Stimulated activated CD4-positive, alpha-beta T cell treated with anti-CD3 and anti-CD28 coated beads, Interleukin-15, amount 100 ng/mL, for 24 hours (primary cell): Measurements from ENCODE around the gene AGTRAP.

ENCODE experiments used
- DNase-seq: peaks from one replicate; pipeline ENCODE4 v3.0.0-alpha.2; 2020

AGTRAP gene

GRCh38 chr1:11707621-11708276 lies 28.2 kb upstream of the AGTRAP start:
- no peak for DNase-seq

DNA sequence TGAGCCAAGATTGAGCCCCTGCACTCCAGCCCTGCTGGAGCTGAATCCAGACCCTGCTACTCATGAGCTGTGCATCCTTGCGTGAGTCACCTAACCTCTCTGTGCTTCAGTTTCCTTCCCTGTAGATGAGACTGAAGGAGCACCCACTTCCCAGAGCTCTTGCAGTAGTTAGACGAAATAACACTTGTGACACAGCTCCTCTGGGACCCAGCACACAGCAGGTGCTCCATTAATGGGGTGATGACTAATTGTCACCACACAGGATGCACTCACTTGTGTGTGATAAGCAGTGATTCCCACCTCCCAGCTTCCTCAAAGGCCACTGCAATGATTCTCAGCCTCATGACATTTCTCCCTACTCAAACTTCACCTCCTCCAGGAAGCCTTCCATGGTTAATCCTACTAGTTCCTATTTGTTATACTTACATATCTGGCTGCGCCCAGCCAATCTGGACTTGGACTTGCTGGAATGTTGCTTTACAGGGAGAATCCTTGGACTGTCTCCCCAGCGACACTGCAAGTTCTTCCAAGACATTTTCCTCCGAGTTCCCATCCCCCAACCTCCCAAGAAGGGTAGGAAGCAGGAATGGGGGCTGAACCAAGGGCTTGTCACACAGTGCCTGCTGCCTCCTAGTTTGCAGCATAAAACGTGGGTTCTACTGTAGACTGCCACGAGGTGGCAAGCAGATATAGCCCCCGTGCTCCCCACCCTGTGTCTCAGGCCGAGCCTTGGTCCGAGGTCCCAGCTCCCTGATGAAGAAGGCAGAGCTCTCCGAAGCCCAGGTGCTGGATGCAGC lies 27.2 kb upstream of the AGTRAP start:
- no peak for DNase-seq

- DNase-seq: no peak
Observed at GRCh38 chr1:11711490-11711889, 24.4 kb upstream of the AGTRAP start.

DNA sequence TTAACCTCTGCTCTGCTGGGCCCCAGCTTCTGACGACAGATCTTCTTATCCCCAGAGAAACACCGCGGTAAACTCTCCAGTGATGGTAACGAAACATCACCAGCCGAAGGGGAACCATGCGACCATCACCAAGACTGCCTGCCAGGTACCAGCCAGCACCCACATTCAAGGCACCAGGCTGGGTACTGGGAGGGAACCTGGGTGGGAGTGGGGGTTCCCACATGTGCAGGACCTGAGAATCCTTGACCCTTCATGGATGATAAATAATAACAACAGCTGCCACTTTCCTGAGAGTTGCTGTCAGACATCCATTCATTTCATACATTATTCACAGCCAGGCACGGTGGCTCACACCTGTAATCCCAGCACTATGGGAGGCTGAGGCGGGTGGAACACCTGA lies 23.7 kb upstream of the AGTRAP start:
- DNase-seq: no peak

DNA sequence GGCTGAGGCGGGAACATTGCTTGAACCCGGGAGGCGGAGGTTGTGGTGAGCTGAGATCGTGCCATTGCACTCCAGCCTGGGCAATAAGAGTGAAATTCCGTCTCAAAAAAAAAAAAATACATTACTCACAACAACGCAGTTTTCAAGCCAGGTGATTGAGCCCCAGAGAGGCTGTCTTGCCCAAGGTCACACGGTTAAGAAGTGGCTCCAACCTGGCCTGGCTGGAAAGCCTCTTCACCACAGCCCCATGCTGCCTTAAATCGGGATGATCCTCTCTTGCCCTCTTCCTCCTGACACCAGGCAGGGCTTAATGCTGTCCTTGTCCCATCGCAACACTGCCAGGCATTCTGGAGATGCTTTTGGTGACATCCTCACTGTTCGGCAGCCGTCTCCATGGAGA lies 22.8 kb upstream of the AGTRAP start:
- no peak for DNase-seq

GRCh38 chr1:11714831-11715575 lies 20.9 kb upstream of the AGTRAP start:
- no peak for DNase-seq

GRCh38 chr1:11719313-11720032 lies 16.5 kb upstream of the AGTRAP start:
- DNase-seq: peak; percentile 88

DNA sequence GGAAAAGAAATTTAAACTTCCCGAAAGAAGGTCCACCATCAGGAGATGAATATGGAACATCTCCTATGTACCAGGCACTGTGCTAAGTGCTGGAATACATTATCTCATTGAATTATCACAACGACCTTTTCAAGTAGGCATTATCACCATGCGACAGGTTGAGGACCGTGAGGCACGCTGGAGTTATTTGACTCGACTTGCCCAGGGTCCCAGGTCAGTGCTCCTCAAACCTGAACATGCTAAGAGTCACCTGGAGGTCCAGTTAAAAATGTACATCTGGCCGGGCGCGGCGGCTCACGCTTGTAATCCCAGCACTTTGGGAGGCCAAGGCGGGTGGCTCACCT lies 15.9 kb upstream of the AGTRAP start:
- no peak for DNase-seq

- DNase-seq: no peak
Observed at GRCh38 chr1:11720525-11720924, 15.4 kb upstream of the AGTRAP start.

DNA sequence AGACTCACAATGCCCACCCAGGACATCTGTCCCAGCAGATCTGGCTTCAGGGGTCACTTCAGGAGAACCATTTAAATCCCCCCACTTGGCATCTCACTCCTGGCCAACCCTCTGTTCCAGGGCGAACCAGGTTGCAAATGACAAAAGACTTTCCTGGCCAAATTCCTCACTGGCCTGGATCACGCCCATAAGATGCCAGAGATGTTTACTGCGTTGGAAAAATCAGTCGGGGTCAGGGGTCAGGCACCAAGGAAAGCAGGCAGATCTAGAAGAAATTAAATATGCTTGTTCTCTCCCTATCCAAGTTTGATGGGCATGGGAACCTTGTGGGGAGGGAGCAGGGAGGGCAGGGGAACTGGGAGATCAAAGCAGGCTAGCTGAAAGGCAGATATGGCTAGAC lies 14.6 kb upstream of the AGTRAP start:
- no peak for DNase-seq

- no peak for DNase-seq
Observed at GRCh38 chr1:11722538-11722937, 13.4 kb upstream of the AGTRAP start.

GRCh38 chr1:11725616-11726015 lies 10.3 kb upstream of the AGTRAP start:
- DNase-seq: no peak

GRCh38 chr1:11727119-11727518 lies 8.8 kb upstream of the AGTRAP start:
- no peak for DNase-seq

DNA sequence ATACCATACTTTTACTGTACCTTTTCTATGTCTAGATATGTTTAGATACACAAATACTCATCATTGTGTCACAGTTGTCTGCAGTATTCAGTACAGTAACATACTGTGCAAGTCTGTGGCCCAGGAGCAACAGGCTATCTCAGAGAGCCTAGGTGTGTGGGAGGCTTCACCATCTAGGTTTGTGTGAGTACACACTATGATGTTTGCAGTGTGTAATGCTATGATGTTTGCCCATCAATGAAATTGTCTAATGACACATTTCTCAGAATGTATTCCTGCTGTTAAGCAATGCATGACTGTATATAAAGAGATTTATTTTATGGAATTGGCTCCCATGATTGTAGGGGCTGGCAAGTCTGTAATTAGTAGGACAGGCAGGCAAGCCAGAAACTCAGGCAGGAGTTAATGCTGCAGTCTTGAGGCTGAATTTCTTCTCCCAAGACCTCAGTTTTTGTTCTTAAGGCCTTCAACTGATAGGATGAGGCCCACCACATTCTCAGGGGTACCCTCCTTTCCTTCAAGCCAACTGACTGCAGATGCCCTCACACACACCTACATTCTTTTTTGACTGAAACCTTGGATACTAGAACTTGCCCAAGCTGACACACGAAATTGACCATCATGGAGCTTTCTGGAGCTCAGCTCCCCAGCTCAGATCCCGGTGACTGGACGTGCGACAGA lies 7.7 kb upstream of the AGTRAP start:
- no peak for DNase-seq

- no peak for DNase-seq
Observed at GRCh38 chr1:11729155-11729497, 6.8 kb upstream of the AGTRAP start.

DNA sequence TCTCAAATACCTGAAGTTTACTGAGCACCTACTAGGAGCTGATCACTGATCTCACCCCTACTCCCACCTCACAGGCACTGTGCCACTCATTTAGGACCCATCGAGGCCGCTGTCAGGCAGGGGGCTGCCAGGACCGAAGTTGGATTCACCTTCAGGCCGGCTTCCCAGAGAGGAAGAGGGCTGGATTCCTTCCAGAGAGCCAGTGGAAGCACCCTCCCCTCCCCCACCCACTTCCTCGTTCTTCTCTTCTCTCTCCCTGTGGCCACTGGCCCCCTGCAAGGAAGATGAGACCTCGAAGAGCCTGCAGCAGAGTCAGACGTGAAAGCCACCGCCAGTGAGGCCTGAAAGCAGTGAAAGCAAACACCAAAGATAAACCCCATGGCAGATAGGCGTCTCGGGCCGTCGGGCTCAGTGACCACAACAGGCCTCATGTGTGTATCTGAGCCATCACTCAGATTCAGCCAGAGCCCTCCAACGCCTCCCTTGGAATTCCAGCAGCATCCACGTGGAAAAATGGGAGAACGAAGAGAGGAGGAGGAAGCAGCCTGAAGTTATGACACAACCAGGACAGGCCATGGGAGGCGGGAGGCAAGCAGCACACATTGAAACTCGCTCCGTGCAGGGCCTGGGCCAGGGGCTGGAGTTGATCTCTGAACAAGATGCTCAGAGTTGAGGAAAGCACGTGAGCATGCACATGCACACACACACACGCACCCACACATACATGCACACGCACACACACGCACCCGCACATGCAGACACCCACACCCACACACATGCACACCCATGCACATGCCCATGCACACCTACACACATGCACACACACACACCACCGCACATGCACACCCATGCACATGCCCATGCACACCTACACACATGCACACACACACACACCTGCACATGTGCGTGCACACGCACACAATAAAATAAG lies 6.2 kb upstream of the AGTRAP start:
- DNase-seq: peak; percentile 12

GRCh38 chr1:11730429-11730891 lies 5.5 kb upstream of the AGTRAP start:
- DNase-seq: peak; percentile 14

DNA sequence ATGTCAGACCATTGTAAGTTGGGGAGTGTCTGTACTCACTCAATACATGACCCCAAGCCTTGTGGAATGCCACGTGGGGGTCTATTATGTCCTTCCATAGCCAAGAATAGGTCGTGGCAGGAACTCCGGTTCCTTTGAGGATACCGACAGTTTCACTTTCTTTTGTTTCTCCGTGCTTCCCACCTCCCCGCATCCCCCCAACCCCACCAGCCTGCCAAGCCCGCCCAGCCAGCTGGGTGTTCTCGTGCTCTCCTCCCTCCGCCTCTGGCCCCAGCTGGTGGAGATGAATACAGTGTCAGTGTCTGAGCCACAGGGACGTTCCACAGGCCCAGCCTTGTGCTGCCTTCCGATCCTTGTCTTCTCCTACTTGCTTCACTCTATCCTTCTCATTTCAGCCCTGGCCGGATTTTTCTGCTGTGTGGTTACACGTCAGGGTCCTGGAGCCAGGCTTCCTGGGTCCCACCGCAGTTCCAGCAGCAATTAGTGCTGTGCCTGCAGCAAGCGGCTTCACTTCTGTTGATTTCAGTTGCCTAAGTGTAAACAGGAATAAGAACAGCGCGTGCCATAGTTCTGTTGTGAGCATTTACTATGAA lies 4.1 kb upstream of the AGTRAP start:
- DNase-seq: peak; percentile 36

DNA sequence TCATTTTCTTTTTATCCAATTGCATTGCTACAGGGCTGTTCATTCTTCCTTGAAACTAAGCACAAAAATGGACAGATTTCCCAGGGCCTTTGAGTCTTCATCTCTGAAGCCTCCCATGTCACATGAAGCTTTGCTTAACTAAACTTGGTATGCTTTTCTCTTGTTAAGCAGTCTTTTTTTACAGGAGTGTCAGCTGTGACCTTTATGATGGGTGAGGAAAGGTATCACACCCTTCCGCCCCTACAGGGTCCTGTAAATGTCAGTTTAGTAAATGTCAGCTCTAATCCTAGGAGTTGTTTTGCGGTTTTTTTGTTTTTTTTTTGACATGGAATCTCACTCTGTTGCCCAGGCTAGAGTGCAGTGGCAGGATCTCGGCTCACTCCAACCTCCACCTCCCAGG lies 2.6 kb upstream of the AGTRAP start:
- DNase-seq: no peak

GRCh38 chr1:11735531-11735853 lies 444 bp upstream of the AGTRAP start:
- no peak for DNase-seq
